GM18858 (cell line): Measurements from ENCODE around the gene GAS2L2.

Experiments
- ATAC-seq: cut with Tn5 transposase; IDR thresholded peaks from one replicate; pipeline ENCODE4 v1.9.1; 2021; ENCODE audit not compliant: unreplicated experiment

The GAS2L2 gene

DNA sequence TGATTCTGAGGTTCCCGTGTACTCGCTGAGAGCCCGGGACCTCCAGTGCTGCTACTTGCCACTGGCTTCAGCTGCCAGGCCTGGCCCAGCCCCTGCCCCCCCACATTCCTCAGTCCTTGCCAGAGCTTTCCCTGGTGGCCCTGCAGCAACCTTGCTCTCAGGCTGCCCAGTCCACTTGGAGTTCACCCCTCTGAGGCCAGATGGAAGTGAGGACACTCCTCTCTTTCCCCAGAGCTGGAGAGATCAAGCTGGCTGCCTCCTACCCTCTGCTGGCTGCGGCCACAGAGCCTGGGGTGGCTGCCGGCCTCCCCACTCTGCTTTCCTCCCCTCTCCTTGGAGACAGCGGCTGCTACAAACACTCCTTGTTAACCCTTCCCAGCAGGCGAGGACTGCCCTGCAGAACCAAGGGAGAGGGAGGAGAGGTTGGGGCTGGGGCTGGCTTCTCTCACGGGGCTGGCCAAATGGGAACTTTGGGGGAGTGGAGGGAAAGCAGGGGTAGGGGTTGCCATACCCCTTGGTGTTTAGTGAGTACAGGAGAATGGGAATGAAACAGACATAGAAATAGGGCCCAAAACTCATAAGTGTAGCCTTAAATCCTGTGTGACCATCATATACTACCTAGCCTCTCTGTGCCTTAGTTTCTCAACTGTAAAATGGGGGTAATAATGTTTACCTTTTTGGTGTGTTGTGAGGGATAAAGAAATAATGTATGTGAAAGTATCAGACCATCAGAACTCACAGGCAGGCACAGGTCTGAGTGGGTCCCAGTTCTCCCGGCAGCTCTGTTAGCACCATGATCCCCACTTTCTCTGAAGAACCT is at the start of gene GAS2L2:
Gene GAS2L2 (minus strand): TSS at position 295 of the 820 bp plus-strand sequence. CDS start 389 bp downstream, outside the sequence.
- no peak for ATAC-seq

DNA sequence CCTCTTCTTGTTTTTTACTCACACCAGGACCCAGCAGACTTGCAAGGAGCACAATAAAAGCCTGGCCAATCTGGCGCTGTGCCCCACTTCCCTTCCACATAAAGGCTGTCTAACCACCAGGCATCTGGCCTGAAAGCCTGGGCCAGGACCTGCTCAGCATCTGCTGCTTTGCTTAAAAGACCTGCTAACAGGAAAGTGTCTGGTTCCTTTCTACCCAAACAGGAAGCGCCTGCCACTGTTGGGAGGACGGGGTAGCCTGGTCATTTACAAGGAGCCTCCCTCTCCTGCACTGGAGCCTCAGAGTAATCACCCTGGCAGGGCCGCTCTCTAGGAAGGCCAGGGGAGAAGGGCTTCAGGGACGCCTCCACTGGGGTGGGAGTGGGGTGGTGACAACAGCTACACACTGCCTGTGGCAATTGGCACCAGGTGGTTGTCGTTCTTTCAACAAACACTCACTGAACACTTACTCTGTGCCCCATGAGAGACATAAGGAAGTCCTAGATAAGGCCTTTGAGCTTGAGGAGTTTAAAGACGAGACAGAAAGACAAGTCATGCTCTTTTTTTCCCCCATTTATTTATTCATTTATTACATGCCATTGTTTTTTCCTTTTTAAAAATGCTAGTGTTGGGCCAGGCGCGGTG is 48.7 kb upstream of the GAS2L2 start:
- no peak for ATAC-seq

DNA sequence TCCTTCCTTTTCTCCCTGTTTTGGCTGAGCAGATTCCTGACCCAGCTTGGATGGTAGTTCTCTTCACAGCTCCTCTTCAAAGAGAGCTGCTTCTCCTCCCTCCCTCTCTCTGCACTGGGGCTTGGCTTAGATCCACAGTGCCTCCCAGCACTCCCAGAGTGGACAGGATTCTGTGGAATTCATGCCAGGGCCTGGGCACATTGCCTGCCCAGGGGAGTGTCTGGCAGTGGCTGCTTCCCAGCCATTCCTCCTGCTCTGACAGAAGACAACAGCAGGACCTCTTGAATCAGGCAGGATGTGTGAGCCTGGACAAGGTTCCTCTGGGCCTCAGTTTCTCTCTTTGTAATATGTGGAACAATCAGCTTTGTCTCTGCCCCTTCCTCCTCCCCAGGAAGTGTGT is 46.9 kb upstream of the GAS2L2 start:
- ATAC-seq = no peak

DNA sequence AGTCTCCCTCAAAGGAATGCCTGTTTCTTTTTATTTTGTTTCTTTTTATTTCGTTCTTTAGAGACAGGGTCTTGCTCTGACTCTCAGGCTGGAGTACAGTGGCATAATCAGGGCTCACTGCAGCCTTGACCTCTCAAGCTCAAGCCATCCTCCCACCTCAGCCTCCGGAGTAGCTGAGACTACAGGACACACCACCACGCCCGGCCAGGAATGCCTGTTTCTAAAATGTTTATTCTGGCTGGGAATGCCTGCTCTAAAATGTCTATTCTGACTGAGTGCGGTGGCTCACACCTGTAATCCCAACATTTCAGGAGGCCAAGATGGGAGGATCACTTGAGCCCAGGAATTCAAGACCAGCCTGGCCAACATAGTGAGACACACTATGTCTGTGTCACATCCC is 44.9 kb upstream of the GAS2L2 start:
- ATAC-seq = no peak

DNA sequence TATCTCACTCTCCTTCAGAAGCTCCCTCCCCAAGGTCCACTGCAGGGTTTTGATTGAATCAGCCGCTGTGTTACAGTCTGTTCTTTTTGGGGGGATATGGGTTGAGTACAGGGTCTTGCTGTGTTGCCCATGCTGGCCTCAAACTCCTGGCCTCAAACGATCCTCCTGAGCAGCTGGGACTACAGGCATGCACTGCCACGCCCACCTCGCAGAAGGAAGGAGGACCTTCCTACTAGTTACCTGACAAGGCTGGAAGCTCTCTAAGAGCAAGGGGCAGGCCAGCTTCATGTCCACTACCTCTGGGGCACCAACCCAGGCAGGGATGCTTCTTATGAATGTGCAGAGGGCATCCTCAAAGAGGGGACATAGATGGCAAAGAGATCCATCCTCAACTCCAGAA is 44.3 kb upstream of the GAS2L2 start:
- ATAC-seq = no peak

DNA sequence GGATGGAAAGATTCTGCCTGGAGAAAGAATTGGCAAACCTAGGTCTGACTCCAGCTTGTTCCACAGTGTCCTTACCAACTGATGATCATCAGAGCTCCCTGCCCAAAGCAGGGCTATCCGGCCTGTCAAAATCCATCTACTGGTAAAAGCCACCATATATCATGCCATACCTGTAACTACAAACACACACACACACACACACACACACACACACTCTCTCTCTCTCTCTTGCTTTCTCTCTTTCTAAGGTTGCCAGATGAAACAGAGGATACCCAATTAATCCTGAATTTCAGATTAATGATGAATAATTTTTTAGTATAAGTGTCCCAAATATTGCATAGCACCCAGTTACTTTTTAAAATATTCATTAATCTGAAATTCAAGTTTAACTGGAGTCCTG is 43.9 kb upstream of the GAS2L2 start:
- ATAC-seq = no peak

DNA sequence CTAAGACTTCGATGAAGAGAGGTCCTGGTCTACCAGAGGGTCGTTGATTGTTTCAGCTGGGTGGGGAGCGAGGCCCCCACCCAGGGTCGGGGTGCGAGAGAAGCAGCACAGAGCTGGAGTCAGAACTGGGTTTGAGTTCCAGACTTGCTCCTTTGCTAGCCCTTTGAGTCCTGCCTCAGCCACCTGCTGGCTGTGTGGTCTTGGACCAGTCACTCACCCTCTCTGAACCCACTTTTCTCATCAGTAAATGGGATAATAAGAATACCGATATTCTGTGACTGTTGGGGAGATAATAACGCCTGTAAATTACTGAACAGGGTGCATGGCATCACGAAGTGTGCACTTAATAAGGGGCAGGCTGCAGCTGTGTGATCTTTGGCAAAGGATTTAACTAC is 42.8 kb upstream of the GAS2L2 start:
- ATAC-seq = no peak

DNA sequence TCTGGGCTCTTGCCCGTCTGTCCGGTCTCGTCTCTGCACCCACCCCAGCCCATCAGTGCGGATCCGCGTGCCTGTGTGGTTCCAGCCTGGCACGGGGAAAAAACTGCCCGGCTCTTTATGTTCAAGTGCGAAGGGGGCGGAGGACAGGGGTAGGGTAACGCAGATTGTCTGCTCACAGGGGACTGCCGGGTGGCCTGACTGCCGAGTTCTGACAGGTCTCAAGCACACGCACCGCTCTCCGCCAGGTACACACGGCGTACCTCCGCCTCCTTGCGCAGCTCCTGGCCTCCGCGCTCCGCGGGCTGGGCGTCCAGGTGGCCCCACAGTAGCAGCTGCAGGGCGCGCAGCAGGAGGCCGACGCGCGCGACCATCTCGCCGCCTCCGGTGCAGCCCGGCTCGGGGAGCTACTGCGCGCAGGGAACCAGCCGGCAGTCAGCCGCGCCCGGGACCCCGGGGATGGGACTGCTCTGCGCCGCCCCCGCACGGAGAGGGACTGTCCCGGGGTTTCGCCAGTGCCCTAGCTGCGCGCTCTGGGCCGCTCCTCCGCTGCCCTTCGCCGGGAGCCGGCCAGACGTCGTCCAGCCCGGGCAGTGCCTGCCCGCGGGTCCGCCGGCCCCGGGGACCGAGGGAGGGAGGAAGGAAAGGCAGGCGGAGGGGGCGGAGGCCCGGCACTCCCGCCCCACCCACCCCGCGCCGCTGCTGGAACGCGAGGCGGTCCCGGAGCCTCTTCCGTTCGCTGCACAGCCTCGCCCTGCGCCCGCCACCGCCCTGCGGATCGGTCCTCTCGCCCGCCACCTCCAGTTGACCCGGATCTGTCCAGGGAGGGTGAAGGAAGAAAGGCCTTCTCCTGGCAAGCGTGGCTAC is 42.2 kb upstream of the GAS2L2 start, which contains the start of gene MMP28:
Gene MMP28 (minus strand): TSS at position 635 of the 864 bp plus-strand sequence. CDS start 264 bp downstream, at position 371.
- no peak for ATAC-seq

DNA sequence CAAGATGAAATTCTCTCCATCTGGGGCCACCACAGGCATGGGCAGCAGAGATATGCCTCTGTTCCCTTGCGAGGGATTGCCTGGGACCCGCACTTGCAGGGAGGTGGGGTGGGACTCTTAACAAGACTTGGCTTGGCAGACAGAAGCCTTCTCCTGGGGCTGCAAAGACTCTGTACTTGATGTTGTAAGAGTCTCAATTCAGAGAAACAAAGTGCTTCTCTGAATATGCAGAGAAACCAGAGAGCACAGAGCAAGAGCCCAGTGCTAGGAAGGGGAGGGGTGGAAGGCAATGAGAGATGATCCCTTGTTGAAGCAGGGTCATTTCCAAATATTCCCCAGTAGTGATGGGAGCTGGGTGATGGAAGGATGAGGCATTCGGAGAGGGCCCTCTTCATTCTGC is 40.2 kb upstream of the GAS2L2 start:
- ATAC-seq = no peak

DNA sequence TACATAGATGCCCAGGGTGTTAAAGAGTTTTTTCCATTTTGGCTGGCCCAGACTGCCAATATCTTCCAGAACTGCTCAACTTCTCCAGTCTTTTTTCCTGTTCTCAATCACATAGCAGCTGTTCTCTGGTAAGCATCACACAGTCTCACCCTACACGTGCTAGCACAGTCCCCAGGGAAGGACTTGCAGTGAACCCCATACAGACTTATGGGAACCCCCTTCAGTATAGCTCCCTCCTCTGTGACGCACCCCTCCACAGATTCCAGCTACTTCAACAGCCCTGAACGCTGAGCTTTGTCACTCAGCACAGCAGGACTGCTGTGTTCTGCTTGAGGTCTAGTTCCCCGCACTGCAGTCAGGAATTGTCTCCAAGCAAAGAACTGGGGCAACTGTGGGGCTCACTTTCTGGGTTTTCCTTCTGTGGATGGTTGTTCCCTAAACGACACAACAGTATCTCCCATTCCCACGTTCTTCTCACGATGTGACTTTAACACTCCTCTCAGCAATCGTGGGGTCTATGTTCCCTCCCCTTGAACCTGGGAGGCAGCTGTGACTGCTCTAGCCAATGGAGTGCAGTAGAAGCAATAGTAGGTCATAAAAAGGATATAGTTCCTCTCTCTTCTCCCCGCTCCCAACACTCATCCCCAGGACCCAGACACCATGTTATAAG is 38.8 kb upstream of the GAS2L2 start:
- ATAC-seq = no peak

DNA sequence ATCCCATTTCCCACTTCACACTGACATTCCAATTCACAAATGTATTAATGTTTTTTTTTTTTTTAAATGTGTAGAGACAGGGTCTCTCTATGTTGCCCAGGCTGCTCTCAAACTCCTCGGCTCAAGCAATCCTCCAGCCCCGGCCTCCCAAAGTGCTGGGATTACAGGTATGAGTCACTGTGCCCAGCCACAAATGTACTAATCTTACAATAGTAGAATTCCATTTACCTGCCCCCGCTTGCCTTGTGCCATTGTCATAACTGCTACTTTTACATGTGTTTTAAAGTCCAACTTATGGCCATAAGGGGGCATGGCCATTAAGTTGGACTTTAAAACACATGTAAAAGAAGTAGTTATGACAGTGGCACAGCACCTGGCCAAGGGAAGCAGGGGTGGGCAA is 37.8 kb upstream of the GAS2L2 start:
- no peak for ATAC-seq

DNA sequence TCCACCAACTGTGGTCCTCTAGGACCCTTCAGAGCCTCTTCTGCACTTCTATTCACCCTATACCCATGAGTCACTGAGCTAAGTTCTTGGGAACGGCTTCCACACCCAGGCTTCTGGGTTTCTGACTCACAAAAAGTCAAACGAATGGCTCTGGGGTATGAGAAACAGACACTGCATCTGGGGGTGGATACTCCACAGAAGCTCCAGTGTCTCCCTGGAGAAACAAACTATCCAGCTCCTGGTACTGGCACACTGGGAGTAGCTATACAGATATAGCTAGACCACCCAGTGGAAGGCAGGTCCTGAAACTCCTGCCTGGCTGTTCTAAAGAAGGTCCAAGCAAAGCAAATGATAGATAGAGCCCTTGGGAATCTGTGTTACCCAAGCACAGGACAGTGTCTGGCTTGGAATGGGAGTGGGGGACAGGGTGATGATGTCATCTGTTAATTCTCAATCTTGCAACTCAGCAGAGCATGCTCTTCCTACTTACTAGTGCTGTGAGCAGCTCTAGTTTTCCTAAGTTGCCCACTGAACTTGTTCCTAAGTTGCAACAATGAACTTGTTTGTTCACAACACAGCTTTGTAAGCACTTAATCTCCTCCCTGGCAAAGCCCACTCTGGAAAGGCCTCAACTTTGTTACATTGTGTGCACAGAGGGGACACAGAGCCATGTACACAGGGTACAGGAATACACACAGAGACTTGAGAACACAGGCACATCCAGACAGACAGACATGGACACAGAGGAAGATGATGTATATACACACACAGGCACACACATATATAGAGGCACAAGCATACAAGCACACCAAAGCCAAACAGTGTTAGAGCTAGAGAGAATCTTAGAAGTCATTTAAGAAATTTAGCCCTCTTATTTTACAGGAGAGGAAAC is 35.7 kb upstream of the GAS2L2 start:
- ATAC-seq = no peak

DNA sequence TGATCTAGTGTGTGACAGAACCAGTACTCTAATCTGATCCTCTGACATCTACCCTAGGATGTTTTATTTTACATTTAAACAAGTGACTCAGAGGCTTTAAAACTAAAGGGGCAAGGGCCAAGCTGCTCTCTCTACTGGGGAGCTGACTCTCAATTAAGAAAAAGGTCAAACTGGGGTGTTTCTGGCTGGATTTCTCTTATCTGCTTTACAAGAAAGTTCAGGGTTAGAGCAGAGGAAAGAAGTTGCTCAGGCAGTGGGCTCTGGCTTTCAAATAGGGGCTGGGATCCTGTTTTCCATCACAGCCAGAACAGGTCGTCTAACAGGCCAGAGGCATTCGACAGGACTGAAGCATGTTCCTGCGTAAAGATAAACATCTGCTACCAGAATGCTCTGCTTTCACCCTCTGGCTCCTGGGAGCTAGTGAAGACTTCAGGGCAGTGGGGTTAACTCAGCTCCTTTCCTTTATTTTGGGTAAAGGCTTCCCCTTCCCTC is 33.9 kb upstream of the GAS2L2 start:
- no peak for ATAC-seq

DNA sequence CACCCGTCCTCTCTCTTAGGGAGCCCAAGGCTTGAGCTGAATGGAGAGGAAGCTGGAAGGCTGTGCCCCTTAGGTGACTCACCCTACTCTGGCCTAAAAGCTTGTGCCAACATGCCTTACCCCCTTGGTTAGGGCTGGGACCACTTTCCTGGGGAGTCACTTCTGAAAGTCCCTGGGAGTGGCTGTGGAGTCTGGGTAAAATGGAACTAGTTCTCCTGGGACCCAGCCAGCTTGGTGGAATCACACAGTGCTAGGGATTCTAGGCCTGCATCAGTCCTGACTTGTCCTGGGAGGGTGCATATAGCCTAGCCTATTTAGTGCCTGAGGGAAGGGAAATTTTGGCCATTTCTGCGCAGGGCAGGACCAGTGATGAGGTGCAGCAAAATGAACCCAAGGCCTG is 31.9 kb upstream of the GAS2L2 start:
- no peak for ATAC-seq

DNA sequence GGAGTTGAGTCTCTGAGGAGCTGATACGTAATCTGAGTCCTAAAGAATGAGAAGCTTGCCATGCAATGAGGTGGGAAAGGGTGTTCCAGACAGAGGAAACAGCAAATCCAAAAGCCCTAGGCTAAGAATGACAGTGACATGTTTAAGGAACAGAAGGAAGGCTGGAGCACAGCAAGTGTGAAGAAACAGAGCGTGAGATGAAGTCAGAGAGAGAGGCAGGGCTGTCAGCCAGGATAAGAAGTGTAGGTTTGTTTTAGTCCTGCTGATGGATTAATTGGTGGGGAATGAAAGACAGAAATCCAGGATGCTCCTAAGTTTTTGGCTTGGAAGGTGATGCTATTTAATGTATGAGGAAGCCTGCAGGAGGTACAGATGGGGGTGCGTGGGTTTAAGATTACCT is 27.9 kb upstream of the GAS2L2 start:
- no peak for ATAC-seq

DNA sequence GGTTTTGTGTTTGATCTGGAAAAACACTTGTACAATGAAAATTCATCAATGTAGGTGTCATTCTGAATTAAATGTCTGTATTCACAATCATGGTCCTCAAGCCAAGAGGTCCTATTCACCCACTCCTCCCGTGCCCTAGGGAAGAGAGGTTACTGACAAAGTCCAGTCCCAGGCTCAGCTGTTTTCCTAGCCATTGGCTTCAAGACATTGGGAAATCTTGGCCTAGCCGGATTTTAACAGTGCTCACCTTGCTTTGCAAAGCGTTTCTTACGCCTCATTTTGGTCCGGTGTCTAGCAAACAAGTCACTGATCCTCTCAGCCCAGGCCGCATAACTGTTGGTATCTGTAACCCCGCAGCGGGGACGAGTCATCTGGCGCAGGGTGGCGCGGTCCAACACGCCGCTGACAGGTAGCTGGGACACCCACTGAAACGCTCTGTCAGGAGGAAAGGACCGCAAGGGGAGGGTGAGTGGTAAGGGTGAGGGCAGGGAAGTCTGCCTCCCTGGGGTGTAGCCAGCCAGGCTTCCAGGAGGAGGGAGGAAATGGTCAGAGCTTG is 25.7 kb upstream of the GAS2L2 start:
- no peak for ATAC-seq

DNA sequence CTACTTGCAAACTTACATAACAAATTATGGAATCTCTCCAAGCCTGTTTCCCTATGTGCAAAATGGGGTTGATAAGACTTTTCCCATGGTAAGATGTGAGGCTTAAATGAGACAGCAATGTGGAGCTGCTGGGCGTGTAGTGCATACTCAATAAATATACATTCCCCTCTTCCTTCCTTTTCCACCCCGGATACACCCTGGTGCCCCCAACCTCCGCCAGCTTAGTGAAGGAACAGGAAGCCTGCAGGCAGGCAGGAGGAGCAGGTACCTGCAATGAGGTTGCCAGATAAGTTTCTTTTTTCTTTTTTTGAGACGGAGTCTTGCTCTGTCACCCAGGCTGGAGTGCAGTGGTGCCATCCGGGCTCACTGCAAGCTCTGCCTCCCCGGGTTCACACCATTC is 22.5 kb upstream of the GAS2L2 start:
- ATAC-seq = no peak

DNA sequence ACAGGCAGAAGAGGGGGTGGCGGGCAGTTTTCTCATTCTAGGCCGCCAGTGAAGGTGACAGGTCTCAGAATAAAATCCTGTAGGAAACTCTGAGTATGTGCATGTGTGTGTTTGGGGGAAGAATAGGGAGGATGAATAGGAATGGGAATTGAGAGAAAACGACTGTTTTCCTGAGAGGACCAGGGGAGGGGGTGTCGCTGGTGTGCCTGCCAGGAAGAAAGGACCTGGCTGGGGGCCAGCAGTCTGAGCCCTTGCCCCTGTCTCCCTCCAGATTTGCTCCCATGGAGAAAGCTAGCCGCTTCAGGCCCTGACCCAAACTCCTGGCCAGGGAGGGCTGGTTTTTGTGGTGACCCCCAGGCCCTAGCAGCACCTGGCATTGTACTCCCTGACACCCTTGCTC is 22.0 kb upstream of the GAS2L2 start:
- no peak for ATAC-seq

DNA sequence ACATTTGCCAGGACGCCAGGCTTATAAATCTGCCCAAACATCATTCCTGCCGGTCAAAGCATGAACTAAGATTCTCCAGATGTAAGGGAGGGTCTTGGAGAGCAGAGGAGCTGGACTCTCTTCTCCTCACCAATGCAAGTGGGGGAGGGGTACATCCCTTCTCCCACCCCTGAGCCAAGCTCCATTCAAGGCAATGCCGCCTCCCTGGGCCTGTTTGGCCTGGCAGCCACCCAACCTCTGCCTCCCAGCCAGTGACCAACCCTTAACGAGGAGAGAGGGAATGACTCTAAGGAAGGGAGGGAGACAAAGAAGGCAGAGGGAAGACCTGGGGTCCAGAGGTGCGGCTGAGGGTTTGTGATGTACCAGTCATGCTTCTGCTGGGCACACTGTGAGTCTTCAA is 21.5 kb upstream of the GAS2L2 start:
- no peak for ATAC-seq
